ENCODE data around the gene SPI1.

GRCh38 chr11:47410370-47411264 lies 32.3 kb upstream of the SPI1 start:
- TF ChIP-seq CTCF (conservative IDR thresholded peaks at IDR 0.05 in 1 of 2, IDR thresholded peaks at IDR 0.05 in 1 of 2; ENCODE audit: extremely low read depth in 1 of 2, insufficient read depth in 1 of 2, low read depth in 1 of 2, low read length in 2 of 2) (no peak), EZH2 (IDR thresholded peaks at IDR 0.05; ENCODE audit: borderline replicate concordance, low read length) (no peak)

Measured in mammary epithelial cell (primary cell).